Activated CD4-positive, alpha-beta T cell treated with anti-CD3 and anti-CD28 coated beads, Interleukin-2, amount 50 U/mL, for 4 hours (primary cell): ENCODE data around the gene HEATR9.
"Not testable (repeated sequence)": the region's sequence is repeated elsewhere in the genome, so short reads cannot be mapped to it uniquely, and the experiment has no call there.

Experiments
- DNase-seq, 2 experiments: peaks; one replicate each; pipeline ENCODE4 v3.0.0-alpha.2; 2020

The HEATR9 gene

GRCh38 chr17:35868737-35869136, at the start of gene HEATR9:
HEATR9 (minus strand) TSS chr17:35868891; CDS start chr17:35868742, 149 bp downstream.
- DNase-seq = no peak

GRCh38 chr17:35917519-35918213, 49.0 kb upstream of the HEATR9 start:
- no peak for DNase-seq

GRCh38 chr17:35915153-35915964, 46.7 kb upstream of the HEATR9 start:
- DNase-seq = no peak

- no peak for DNase-seq
Measured at GRCh38 chr17:35914354-35914753, 45.7 kb upstream of the HEATR9 start.

GRCh38 chr17:35913609-35914008, 44.9 kb upstream of the HEATR9 start:
- no peak for DNase-seq

- DNase-seq = no peak
Measured at GRCh38 chr17:35912942-35913341, 44.3 kb upstream of the HEATR9 start.

- no peak for DNase-seq
Measured at GRCh38 chr17:35912339-35912912, 43.7 kb upstream of the HEATR9 start.

GRCh38 chr17:35909408-35909807, 40.7 kb upstream of the HEATR9 start:
- DNase-seq = no peak

- no peak for DNase-seq
Measured at GRCh38 chr17:35907691-35908090, 39.0 kb upstream of the HEATR9 start.

- no peak for DNase-seq
Measured at GRCh38 chr17:35906926-35907637, 38.4 kb upstream of the HEATR9 start.

- no peak for DNase-seq
Measured at GRCh38 chr17:35906191-35906925, 37.7 kb upstream of the HEATR9 start.

- DNase-seq = no peak
Measured at GRCh38 chr17:35903451-35903850, 34.8 kb upstream of the HEATR9 start.

GRCh38 chr17:35901631-35902175, 33.0 kb upstream of the HEATR9 start:
- DNase-seq = no peak

GRCh38 chr17:35900708-35901480, 32.2 kb upstream of the HEATR9 start:
- DNase-seq = no peak

- DNase-seq = no peak
Measured at GRCh38 chr17:35900280-35900679, 31.6 kb upstream of the HEATR9 start.

GRCh38 chr17:35898283-35899070, 29.8 kb upstream of the HEATR9 start:
- peak in 1 of 2 experiments; percentile 13 for DNase-seq

- not testable (repeated sequence) for DNase-seq
Measured at GRCh38 chr17:35897772-35898171, 29.1 kb upstream of the HEATR9 start.

GRCh38 chr17:35895636-35896587, 27.2 kb upstream of the HEATR9 start:
- DNase-seq = no peak

GRCh38 chr17:35894206-35894605, 25.5 kb upstream of the HEATR9 start:
- no peak for DNase-seq
